Measurements from ENCODE around the gene GALNT9.
"Not testable (repeated sequence)": the region's sequence is repeated elsewhere in the genome, so short reads cannot be mapped to it uniquely, and the experiment has no call there.

GALNT9 gene

GRCh38 chr12:132329036-132329719 is at the start of gene GALNT9:
TSS of gene GALNT9 (minus strand) at chr12:132329589. CDS start at chr12:132329203, 386 bp downstream.
- no peak for DNase-seq

- DNase-seq: not testable (repeated sequence)
These were observed 49.7 kb upstream of the GALNT9 start for GRCh38 chr12:132379057-132379456.

GRCh38 chr12:132377147-132377546 is 47.8 kb upstream of the GALNT9 start:
- no peak for DNase-seq

GRCh38 chr12:132376464-132376830 is 47.1 kb upstream of the GALNT9 start:
- no peak for DNase-seq

- no peak for DNase-seq
These were observed 46.5 kb upstream of the GALNT9 start for GRCh38 chr12:132375747-132376463.

GRCh38 chr12:132374612-132375445 is 45.4 kb upstream of the GALNT9 start:
- no peak for DNase-seq

- DNase-seq: no peak
These were observed 44.7 kb upstream of the GALNT9 start for GRCh38 chr12:132373901-132374611.

GRCh38 chr12:132367852-132368251 is 38.5 kb upstream of the GALNT9 start:
- DNase-seq: no peak

- DNase-seq: no peak
These were observed 37.9 kb upstream of the GALNT9 start for GRCh38 chr12:132367071-132367851.

- no peak for DNase-seq
These were observed 37.0 kb upstream of the GALNT9 start for GRCh38 chr12:132366341-132366861.

- no peak for DNase-seq
These were observed 35.8 kb upstream of the GALNT9 start for GRCh38 chr12:132365226-132365625.

- DNase-seq: no peak
These were observed 35.0 kb upstream of the GALNT9 start for GRCh38 chr12:132364348-132364902.

GRCh38 chr12:132363661-132364347 is 34.4 kb upstream of the GALNT9 start:
- DNase-seq: no peak

GRCh38 chr12:132362996-132363660 is 33.7 kb upstream of the GALNT9 start:
- DNase-seq: no peak

- no peak for DNase-seq
These were observed 31.8 kb upstream of the GALNT9 start for GRCh38 chr12:132360906-132361777.

- DNase-seq: no peak
These were observed 31.0 kb upstream of the GALNT9 start for GRCh38 chr12:132360410-132360809.

GRCh38 chr12:132359971-132360370 is 30.6 kb upstream of the GALNT9 start:
- no peak for DNase-seq

GRCh38 chr12:132359551-132359950 is 30.2 kb upstream of the GALNT9 start:
- DNase-seq: no peak
